ENCODE measurements around the gene RAD51C.
A peak's percentile ranks its signal among the peaks of the same experiment; 100 is the strongest.
"Not testable (repeated sequence)": the region's sequence is repeated elsewhere in the genome, so short reads cannot be mapped to it uniquely, and the experiment has no call there.

RAD51C gene

DNA sequence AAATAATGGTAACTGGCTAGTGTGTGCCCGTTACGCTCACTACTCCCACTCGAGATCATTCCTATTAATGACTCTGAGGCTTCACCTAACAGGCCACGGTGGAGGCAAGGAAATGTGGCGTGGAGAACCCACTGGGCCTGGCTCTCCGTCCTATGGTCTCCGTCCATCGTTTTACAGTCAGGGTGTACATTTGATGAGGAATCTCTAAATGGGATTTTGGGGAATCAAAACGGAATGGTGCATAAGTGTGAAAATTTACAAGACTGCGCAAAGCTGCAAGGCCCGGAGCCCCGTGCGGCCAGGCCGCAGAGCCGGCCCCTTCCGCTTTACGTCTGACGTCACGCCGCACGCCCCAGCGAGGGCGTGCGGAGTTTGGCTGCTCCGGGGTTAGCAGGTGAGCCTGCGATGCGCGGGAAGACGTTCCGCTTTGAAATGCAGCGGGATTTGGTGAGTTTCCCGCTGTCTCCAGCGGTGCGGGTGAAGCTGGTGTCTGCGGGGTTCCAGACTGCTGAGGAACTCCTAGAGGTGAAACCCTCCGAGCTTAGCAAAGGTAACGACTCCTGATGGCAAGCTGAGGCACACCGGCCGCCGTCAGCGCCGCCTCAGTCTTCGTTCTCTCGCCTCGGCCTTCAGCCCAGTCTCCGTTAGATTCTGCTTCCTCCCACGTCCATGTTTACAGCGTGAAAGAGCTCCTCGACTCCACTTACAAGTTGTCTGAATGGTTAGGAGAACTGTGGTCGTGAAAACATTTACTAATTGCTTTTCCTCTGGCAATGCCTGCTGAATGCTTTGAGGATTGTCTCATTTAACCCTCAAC, at the start of gene RAD51C:
Gene RAD51C, plus strand, starts transcription at position 364 of the 817 bp plus-strand sequence. Its CDS starts 42 bp downstream, at position 406.
- peak; percentile 97 for DNase-seq (ENCODE audit: low spot score)

GRCh38 chr17:58643147-58643546, 49.3 kb upstream of the RAD51C start:
- no peak for DNase-seq (ENCODE audit: low spot score)

DNA sequence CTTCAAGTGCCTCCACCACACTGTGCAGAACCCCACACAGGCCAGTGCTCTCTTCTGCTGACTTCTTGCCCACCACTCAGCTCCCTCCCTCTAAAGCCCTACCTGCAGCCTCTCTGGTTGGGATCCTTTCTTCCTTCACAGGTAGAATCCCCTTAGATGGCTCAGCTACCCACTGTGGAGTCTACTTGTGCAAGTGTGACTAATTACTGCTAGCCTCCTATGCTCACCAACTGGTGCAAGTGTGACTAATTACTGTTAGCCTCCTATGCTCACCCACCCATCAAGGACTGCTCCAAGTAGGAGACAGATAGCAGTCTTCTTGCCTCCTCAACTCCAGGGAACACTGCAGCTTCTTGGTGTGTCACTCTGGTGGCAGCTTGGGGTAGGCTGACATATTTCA, 44.2 kb upstream of the RAD51C start:
- no peak for DNase-seq (ENCODE audit: low spot score)

GRCh38 chr17:58657962-58658803, 34.2 kb upstream of the RAD51C start:
- not testable (repeated sequence) for DNase-seq (ENCODE audit: low spot score)

- peak; percentile 93 for DNase-seq (ENCODE audit: low spot score)
These were observed 33.3 kb upstream of the RAD51C start for GRCh38 chr17:58658804-58659713.

- DNase-seq (ENCODE audit: low spot score), result not testable (repeated sequence)
These were observed 32.7 kb upstream of the RAD51C start for GRCh38 chr17:58659714-58660084.

DNA sequence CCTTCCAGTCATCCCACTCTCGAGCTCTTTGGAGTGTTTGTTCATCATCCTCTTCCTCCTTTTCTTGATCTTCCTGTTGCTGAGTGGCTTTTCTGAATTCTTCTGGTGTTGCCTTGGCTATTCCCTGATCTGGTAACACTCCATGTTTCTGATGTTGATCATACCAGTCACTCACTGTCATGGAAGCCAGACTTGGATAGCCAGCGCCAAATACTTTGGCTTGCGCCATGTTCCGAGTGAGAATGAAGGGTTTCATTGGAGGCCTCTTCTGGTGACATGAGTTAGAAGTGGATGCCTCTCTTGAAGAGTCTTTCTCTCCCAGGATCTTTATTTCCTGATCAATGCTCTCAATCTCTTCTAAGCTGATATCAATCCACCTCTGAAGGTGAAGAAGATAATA, 31.8 kb upstream of the RAD51C start:
- DNase-seq (ENCODE audit: low spot score), result no peak

GRCh38 chr17:58661499-58661898, 30.9 kb upstream of the RAD51C start:
- DNase-seq (ENCODE audit: low spot score), result no peak

DNA sequence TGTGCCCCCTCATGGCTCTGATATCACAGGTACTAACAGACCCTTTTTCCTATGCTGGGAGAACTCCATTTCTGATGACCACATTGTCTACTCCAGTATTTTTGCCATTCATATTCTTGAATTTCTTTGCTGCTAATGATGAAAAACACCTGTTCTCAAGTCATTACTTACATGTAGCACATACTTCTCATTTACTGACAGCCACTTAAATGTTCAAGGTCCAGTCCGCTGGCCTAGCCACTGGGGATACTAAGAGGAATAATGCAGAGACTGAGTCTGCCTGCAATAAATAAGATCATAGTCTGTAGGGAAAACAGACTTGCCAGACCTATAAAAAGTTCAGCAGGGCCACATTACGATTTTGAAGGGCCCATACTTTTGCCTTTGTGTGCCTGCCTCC, 28.1 kb upstream of the RAD51C start:
- DNase-seq (ENCODE audit: low spot score), result no peak

DNA sequence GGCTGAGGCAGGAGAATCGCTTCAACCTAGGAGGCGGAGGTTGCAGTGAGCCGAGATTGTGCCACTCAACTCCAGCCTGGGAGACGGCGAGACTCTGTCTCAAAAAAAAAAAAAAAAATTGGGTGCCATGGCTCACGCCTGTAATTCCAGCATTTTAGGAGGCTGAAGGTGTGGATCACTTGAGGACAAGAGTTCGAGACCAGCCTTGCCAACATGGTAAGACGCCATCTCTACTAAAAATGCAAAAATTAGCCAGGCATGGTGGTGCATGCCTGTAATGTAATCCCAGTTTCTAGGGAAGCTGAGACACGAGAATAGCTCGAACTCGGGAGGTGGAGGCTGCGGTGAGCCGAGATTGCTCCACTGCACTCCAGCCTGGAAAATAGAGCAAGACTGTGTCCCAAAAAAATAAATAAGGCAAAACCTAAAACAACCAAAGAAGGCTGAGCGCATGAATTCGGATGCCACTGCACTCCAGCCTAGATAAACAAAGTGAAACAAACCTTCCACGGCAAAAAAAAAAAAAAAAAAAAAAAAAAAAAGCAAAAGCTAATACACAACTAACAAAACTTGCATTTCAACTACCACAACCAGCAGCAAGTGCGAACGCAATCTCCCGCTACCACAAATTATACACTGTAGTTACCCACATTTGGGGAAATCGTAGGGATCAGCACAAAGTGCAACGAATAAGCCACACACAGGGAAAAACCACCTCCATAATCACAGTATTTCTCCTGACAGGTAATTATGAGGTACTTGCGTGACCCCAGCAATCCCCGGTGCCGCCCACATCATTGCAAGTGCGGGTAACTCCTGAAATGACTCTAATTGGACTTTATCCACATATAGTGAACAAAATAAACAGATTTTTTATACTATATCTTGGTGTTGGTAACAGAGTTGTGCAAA, 26.2 kb upstream of the RAD51C start:
- DNase-seq (ENCODE audit: low spot score), result no peak

GRCh38 chr17:58666858-58667267, 25.5 kb upstream of the RAD51C start:
- DNase-seq (ENCODE audit: low spot score), result no peak

DNA sequence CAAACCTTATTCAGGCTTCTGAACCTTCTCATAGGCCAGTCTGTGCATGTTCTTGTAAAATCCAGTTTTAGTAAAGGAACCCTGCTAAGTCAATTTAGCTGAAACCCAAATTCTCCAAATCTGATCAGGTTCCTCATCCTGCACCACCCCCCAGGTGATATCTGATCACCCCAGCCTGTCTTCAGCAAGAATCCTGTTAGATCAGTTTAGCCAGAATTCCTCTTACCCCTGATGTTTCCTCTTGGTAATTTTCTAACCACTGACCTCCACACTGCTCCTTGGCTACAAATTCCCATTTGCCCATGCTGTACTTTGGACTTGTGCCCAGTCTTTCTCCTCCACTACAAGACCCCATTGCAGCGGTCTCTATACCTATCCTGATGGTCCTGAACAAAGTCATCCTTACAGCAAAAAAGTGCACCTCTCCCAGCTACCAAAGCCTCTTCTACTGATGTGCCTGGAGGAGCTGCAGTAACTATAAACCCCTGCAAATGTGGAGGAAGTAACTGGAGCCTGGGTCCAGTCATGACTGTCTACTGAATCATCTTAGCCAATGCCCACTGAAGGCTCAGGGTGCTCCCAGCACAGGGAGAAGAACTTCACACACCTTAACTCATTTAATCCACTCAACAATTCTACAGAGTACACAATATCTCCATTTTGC, 24.3 kb upstream of the RAD51C start:
- DNase-seq (ENCODE audit: low spot score), result no peak

- DNase-seq (ENCODE audit: low spot score), result no peak
These were observed 23.8 kb upstream of the RAD51C start for GRCh38 chr17:58668598-58668935.

- DNase-seq (ENCODE audit: low spot score), result no peak
These were observed 22.5 kb upstream of the RAD51C start for GRCh38 chr17:58669853-58670252.

- no peak for DNase-seq (ENCODE audit: low spot score)
These were observed 20.4 kb upstream of the RAD51C start for GRCh38 chr17:58671969-58672368.

- DNase-seq (ENCODE audit: low spot score), result no peak
These were observed 15.1 kb upstream of the RAD51C start for GRCh38 chr17:58677194-58677880.

DNA sequence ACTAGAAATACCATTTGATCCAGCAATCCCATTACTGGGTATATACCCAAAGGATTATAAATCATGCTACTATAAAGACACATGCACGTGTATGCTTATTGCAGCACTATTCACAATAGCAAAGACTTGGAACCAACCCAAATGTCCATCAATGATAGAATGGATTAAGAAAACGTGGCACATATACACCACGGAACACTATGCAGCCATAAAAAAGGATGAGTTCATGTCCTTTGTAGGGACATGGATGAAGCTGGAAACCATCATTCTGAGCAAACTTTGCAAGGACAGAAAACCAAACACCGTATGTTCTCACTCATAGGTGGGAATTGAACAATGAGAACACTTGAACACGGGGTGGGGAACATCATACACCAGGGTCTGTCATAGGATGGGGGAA, 14.1 kb upstream of the RAD51C start:
- not testable (repeated sequence) for DNase-seq (ENCODE audit: low spot score)

- no peak for DNase-seq (ENCODE audit: low spot score)
These were observed 13.0 kb upstream of the RAD51C start for GRCh38 chr17:58679263-58680037.

GRCh38 chr17:58680038-58680369, 12.4 kb upstream of the RAD51C start:
- DNase-seq (ENCODE audit: low spot score), result no peak

Measured in HuH-7.5 (cell line).